ENCODE results near the gene PLA2G12B. TPM values are rescaled to one million over a fixed set of nuclear protein-coding genes. Genes with fewer than 3 reads are reported as not detected.
"Not testable (repeated sequence)": the region's sequence is repeated elsewhere in the genome, so short reads cannot be mapped to it uniquely, and the experiment has no call there.

Gene PLA2G12B
- total RNA-seq, 1 donor from 2014 or later = not detected

DNA sequence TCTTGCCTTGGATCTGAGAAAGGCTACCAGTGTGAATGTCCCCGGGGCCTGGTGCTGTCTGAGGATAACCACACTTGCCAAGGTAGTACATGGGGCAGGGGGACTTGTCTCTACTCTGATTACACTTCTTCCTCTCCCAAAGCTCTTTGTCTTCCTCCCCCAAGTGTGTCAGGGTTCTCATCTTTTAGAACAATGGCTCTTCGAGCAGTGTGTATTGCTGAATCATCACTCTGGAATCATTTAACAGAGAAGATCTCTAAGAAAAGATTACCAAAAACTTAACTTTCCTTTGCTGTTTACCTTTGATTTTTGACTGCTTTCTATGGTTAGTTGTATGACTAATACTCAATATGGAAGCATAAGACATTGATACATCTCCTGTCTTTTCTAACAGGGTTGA, 42.8 kb downstream of the PLA2G12B start:
- ChIA-PET POLR2A (no interaction called here), CTCF (no interaction called here)
- no peak for TF ChIP-seq CTCF (IDR thresholded peaks at IDR 0.05)
- Mint-ChIP-seq H3K9me3 (no peaks in the 10 kb centered on the region), H3K4me1 (no peaks in the 10 kb centered on the region), H3K36me3 (ENCODE audit: low read depth) (no peaks in the 10 kb centered on the region), H3K27ac (no peak overlapping the region), H3K27me3 (no peaks in the 10 kb centered on the region), H3K4me3 (no peak overlapping the region)
- DNase-seq (no peak), ATAC-seq (ENCODE audit: low read depth) (no peak)
- intact Hi-C loops (cut with micrococcal nuclease) = no loop called here

GRCh38 chr10:72910705-72911104, 43.9 kb downstream of the PLA2G12B start:
- Mint-ChIP-seq H3K27me3 (no peaks in the 10 kb centered on the region), H3K4me3 (no peak overlapping the region), H3K36me3 (ENCODE audit: low read depth) (no peaks in the 10 kb centered on the region), H3K27ac (no peak overlapping the region), H3K4me1 (no peaks in the 10 kb centered on the region), H3K9me3 (no peaks in the 10 kb centered on the region)
- TF ChIP-seq CTCF (IDR thresholded peaks at IDR 0.05) = no peak
- DNase-seq (no peak), ATAC-seq (ENCODE audit: low read depth) (no peak)
- intact Hi-C loops (cut with micrococcal nuclease) = no loop called here
- POLR2A ChIA-PET = no interaction called here
- CTCF ChIA-PET = no interaction called here

- intact Hi-C loops (cut with micrococcal nuclease) = no loop called here
- ChIA-PET POLR2A (no interaction called here), CTCF (no interaction called here)
- ATAC-seq (ENCODE audit: low read depth) = no peak
- no peaks in the 10 kb centered on the region for H3K36me3 Mint-ChIP-seq (ENCODE audit: low read depth)
- H3K4me1 Mint-ChIP-seq = peaks cover 4% of the 10 kb centered on the region
- no peak overlapping the region for H3K4me3 Mint-ChIP-seq
- no peak for TF ChIP-seq CTCF (IDR thresholded peaks at IDR 0.05)
- H3K27ac Mint-ChIP-seq = no peak overlapping the region
- no peaks in the 10 kb centered on the region for H3K27me3 Mint-ChIP-seq
- DNase-seq = no peak
- H3K9me3 Mint-ChIP-seq = no peaks in the 10 kb centered on the region
Observed at GRCh38 chr10:72906446-72906845, 48.2 kb downstream of the PLA2G12B start.

DNA sequence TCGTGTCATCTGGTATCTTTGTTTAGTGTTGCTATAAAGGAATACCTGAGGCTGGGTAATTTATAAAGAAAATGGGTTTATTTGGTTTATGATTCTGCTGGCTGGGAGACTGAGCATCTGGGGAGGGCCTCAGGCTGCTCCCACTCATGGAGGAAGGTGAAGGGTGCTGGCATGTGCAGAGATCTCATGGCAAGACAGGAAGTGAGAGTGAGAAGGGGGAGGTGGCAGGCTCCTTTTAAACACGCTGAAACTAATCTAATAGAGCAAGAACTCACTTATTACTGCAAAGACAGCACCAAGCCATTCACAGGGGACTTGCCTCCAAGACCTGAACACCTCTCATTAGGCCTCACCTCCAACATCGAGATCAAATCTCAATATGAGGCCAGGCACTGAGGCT, 49.8 kb downstream of the PLA2G12B start:
- Mint-ChIP-seq H3K4me1 (peaks cover 4% of the 10 kb centered on the region), H3K4me3 (no peak overlapping the region), H3K27ac (no peak overlapping the region), H3K27me3 (no peaks in the 10 kb centered on the region), H3K36me3 (ENCODE audit: low read depth) (no peaks in the 10 kb centered on the region), H3K9me3 (no peaks in the 10 kb centered on the region)
- POLR2A ChIA-PET = no interaction called here
- CTCF ChIA-PET = no interaction called here
- no peak for TF ChIP-seq CTCF (IDR thresholded peaks at IDR 0.05)
- intact Hi-C loops (cut with micrococcal nuclease) = no loop called here
- DNase-seq (no peak), ATAC-seq (ENCODE audit: low read depth) (no peak)

DNA sequence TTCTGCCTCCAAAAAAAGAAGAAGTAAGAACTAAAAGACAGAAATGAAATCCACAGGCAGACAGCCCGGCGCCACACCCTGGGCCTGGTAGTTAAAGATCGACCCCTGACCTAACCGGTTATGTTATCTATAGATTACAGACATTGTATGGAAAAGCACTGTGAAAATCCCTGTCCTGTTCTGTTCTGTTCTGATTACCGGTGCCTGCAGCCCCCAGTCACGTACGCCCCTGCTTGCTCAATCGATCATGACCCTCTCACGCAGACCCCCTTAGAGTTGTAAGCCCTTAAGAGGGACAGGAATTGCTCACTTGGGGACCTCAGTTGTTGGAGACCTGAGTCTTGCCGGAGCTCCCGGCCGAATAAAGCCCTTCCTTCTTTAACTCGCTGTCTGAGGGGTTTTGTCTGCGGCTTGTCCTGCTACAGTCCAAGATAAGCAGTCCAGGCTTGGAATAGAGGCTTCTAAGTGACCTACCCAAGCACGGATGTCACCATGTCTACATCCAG, 50.6 kb downstream of the PLA2G12B start:
- ATAC-seq (ENCODE audit: low read depth); H3K4me3 Mint-ChIP-seq; POLR2A ChIA-PET; H3K36me3 Mint-ChIP-seq (ENCODE audit: low read depth); H3K9me3 Mint-ChIP-seq; H3K27me3 Mint-ChIP-seq; DNase-seq; intact Hi-C loops (cut with micrococcal nuclease); CTCF ChIA-PET; H3K4me1 Mint-ChIP-seq; H3K27ac Mint-ChIP-seq: not testable (repeated sequence)

DNA sequence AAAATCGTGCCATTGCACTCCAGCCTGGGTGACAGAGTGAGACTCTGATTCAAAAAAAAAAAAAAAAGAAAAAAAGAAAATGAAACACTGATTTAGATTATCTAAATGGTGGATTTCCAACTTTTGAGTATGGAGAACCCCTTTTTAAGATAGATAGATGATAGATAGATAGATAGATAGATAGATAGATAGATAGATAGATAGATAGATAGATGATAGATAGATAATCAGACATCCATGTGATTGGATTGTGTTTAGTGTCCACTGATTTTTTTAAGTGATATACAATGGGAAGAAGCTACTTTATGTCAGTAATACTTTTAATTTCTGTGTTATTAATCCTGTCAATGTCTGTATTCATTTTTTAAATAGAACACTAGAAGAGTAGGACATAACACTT, 55.1 kb downstream of the PLA2G12B start:
- TF ChIP-seq CTCF (IDR thresholded peaks at IDR 0.05) = no peak
- DNase-seq (no peak), ATAC-seq (ENCODE audit: low read depth) (no peak)
- Mint-ChIP-seq H3K4me1 (no peaks in the 10 kb centered on the region), H3K27me3 (peaks cover 7% of the 10 kb centered on the region), H3K9me3 (no peaks in the 10 kb centered on the region), H3K36me3 (ENCODE audit: low read depth) (no peaks in the 10 kb centered on the region), H3K27ac (no peak overlapping the region), H3K4me3 (no peak overlapping the region)
- ChIA-PET POLR2A (no interaction called here), CTCF (no interaction called here)
- intact Hi-C loops (cut with micrococcal nuclease) = no loop called here

Data from activated B cell treated with CpG ODN at 0.5 μM for 24 hours (primary cell).